Measurements from ENCODE around the gene NPHP4.

NPHP4 gene

DNA sequence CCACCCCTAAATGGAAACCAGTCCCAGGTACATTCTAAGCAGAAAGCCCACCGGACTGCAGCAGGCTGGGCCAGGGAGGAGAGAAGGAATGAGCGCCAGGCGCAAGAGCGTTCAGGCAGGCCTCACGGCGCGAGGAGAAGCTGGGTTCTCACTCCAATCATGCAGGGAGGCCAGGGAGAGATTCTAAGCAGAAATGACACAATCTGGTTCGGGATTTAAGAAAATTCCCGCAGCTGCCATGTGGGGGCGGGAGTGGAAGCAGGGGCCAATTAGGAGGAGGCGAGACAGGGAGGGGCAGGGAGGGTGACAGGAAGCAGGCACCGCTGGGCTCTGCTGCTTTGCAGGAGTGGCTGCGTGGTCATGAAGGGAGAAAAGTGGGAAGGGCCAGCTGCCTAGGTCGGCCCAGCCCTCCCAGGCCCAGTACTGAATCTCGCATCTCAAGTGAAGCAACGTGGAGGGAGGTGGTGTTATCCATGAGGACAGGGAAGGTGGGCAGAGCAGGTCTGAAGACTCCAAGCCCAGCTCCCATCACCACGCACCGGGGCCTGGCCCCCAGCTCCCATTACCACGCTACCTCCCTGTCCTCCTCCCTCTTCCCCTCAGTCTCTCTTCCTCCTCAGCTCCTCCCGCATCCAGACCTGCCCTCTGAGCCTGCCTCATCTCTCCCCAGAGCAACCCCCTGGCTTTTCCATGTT, 11.8 kb downstream of the NPHP4 start:
- Histone ChIP-seq H3K23ac (ENCODE audit: low read length) (no peak overlapping the region), H3K36me3 (ENCODE audit: control insufficient read depth, insufficient read depth, low read length) (peaks cover 1% of the 10 kb centered on the region), H2BK120ac (ENCODE audit: low read depth, low read length) (no peak overlapping the region), H3K9ac (ENCODE audit: low read length) (peak overlapping the region; percentile 67), H2BK15ac (replicated peaks; ENCODE audit: low read depth) (no peak overlapping the region), H4K8ac (ENCODE audit: low read depth, low read length) (no peak overlapping the region), H3K27me3 (ENCODE audit: insufficient read depth, low read length, poor library complexity) (no peaks in the 10 kb centered on the region), H3K79me1 (ENCODE audit: low read length) (no peaks in the 10 kb centered on the region), H4K5ac (ENCODE audit: low read length) (peak overlapping the region; percentile 62), H2AK5ac (ENCODE audit: low read length) (no peak overlapping the region), H3K18ac (ENCODE audit: low read length) (no peak overlapping the region), H3K4me2 (ENCODE audit: low read length) (peak overlapping the region; percentile 43), H3K27ac (ENCODE audit: low read depth, low read length) (no peak overlapping the region), H3K4ac (ENCODE audit: low read depth, low read length) (no peak overlapping the region), H3K79me2 (ENCODE audit: control insufficient read depth, insufficient read depth, low read length) (no peaks in the 10 kb centered on the region), H3K4me3 (ENCODE audit: low read length) (no peak overlapping the region), H3K4me1 (ENCODE audit: control insufficient read depth, low read depth, low read length) (peaks cover 7% of the 10 kb centered on the region), H2BK5ac (ENCODE audit: low read length) (peak overlapping the region; percentile 82), H3K56ac (ENCODE audit: low read length) (peak overlapping the region; percentile 86)
- no CpG with 5 or more reads among the region's 20 CpGs for WGBS (ENCODE audit: extremely low coverage, insufficient coverage, low lambda C conversion rate)
- peak; percentile 97 for DNase-seq

DNA sequence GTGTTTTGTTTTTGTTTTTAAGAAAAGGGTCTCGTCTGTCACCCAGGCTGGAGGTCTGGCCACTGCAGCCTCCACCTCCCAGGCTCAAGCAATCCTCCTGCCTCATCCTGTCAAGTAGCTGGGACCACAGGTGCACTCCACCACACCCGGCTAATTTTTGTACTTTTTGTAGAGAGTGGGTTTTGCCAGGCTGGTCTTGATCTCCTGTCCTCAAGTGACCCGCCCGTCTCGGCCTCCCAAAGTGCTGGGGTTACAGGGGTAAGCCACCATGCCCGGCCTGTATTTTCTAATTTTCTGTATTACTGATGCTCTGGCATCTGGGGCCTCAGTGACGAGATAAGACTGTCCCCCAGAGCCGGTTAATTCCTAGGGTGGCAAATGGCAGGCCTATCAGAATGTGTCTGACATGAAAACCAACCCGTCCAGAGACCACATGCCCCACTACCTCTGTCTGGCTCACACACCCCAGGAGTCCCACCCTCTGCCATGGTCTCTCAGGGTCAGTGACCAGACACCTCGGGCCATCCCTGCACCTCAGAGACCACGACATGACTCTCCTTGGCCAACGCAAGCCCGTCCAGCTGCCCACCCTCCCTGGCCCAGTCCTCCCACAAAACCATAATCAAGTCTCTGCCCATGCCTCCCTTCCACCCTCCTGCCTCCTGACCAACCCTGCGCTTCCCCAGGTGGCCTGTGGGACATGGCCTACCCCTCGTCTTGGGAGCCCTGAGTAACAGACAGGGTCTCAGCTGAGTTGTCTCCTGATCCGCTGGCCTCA, 12.5 kb downstream of the NPHP4 start:
- peak overlapping the region; percentile 86 for H3K56ac ChIP-seq (ENCODE audit: low read length)
- no peaks in the 10 kb centered on the region for H3K27me3 ChIP-seq (ENCODE audit: insufficient read depth, low read length, poor library complexity)
- no peak overlapping the region for H4K8ac ChIP-seq (ENCODE audit: low read depth, low read length)
- H2BK5ac ChIP-seq (ENCODE audit: low read length), result peak overlapping the region; percentile 82
- H3K9ac ChIP-seq (ENCODE audit: low read length), result peak overlapping the region; percentile 67
- H3K79me1 ChIP-seq (ENCODE audit: low read length), result no peaks in the 10 kb centered on the region
- no peak overlapping the region for H3K23ac ChIP-seq (ENCODE audit: low read length)
- H3K4me1 ChIP-seq (ENCODE audit: control insufficient read depth, low read depth, low read length), result peaks cover 7% of the 10 kb centered on the region
- H3K36me3 ChIP-seq (ENCODE audit: control insufficient read depth, insufficient read depth, low read length), result peaks cover 1% of the 10 kb centered on the region
- no peak overlapping the region for H3K27ac ChIP-seq (ENCODE audit: low read depth, low read length)
- H3K4me3 ChIP-seq (ENCODE audit: low read length), result no peak overlapping the region
- no peak overlapping the region for H2BK15ac ChIP-seq (replicated peaks; ENCODE audit: low read depth)
- no peak overlapping the region for H2AK5ac ChIP-seq (ENCODE audit: low read length)
- H2BK120ac ChIP-seq (ENCODE audit: low read depth, low read length), result no peak overlapping the region
- H3K4ac ChIP-seq (ENCODE audit: low read depth, low read length), result no peak overlapping the region
- no CpG with 5 or more reads among the region's 16 CpGs for WGBS (ENCODE audit: extremely low coverage, insufficient coverage, low lambda C conversion rate)
- no peak overlapping the region for H3K4me2 ChIP-seq (ENCODE audit: low read length)
- H4K5ac ChIP-seq (ENCODE audit: low read length), result no peak overlapping the region
- H3K79me2 ChIP-seq (ENCODE audit: control insufficient read depth, insufficient read depth, low read length), result no peaks in the 10 kb centered on the region
- DNase-seq, result no peak
- no peak overlapping the region for H3K18ac ChIP-seq (ENCODE audit: low read length)

DNA sequence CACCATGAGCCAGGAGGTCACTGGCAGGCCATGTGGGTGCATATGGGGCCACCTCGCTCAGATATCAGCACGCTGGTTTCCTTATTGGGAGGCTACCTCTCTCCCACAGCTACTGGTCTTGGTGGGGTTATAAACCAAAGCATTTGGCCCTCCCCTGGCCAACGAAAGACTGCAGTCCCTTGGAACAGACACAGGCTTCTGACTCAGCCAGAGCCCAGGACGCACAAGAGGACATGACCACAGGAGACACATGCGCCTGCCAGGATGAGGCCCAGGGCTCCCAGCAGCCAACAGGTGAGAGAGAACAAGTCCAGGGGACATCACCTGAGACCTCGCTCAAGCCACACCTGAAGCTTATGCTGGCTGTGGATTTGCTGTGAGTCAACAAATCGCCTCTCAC, 13.8 kb downstream of the NPHP4 start:
- no CpG with 5 or more reads among the region's 7 CpGs for WGBS (ENCODE audit: extremely low coverage, insufficient coverage, low lambda C conversion rate)
- no peak overlapping the region for H2BK15ac ChIP-seq (replicated peaks; ENCODE audit: low read depth)
- H2AK5ac ChIP-seq (ENCODE audit: low read length), result no peak overlapping the region
- H3K4me2 ChIP-seq (ENCODE audit: low read length), result no peak overlapping the region
- no peaks in the 10 kb centered on the region for H3K79me2 ChIP-seq (ENCODE audit: control insufficient read depth, insufficient read depth, low read length)
- H4K8ac ChIP-seq (ENCODE audit: low read depth, low read length), result no peak overlapping the region
- no peak overlapping the region for H3K56ac ChIP-seq (ENCODE audit: low read length)
- H3K27me3 ChIP-seq (ENCODE audit: insufficient read depth, low read length, poor library complexity), result no peaks in the 10 kb centered on the region
- no peak overlapping the region for H3K9ac ChIP-seq (ENCODE audit: low read length)
- no peak overlapping the region for H3K4ac ChIP-seq (ENCODE audit: low read depth, low read length)
- no peak overlapping the region for H2BK5ac ChIP-seq (ENCODE audit: low read length)
- no peak overlapping the region for H4K5ac ChIP-seq (ENCODE audit: low read length)
- H3K4me1 ChIP-seq (ENCODE audit: control insufficient read depth, low read depth, low read length), result peaks cover 7% of the 10 kb centered on the region
- DNase-seq, result peak; percentile 8
- H3K27ac ChIP-seq (ENCODE audit: low read depth, low read length), result no peak overlapping the region
- no peak overlapping the region for H3K4me3 ChIP-seq (ENCODE audit: low read length)
- no peaks in the 10 kb centered on the region for H3K79me1 ChIP-seq (ENCODE audit: low read length)
- H3K36me3 ChIP-seq (ENCODE audit: control insufficient read depth, insufficient read depth, low read length), result peaks cover 1% of the 10 kb centered on the region
- H2BK120ac ChIP-seq (ENCODE audit: low read depth, low read length), result no peak overlapping the region
- no peak overlapping the region for H3K23ac ChIP-seq (ENCODE audit: low read length)
- H3K18ac ChIP-seq (ENCODE audit: low read length), result no peak overlapping the region

DNA sequence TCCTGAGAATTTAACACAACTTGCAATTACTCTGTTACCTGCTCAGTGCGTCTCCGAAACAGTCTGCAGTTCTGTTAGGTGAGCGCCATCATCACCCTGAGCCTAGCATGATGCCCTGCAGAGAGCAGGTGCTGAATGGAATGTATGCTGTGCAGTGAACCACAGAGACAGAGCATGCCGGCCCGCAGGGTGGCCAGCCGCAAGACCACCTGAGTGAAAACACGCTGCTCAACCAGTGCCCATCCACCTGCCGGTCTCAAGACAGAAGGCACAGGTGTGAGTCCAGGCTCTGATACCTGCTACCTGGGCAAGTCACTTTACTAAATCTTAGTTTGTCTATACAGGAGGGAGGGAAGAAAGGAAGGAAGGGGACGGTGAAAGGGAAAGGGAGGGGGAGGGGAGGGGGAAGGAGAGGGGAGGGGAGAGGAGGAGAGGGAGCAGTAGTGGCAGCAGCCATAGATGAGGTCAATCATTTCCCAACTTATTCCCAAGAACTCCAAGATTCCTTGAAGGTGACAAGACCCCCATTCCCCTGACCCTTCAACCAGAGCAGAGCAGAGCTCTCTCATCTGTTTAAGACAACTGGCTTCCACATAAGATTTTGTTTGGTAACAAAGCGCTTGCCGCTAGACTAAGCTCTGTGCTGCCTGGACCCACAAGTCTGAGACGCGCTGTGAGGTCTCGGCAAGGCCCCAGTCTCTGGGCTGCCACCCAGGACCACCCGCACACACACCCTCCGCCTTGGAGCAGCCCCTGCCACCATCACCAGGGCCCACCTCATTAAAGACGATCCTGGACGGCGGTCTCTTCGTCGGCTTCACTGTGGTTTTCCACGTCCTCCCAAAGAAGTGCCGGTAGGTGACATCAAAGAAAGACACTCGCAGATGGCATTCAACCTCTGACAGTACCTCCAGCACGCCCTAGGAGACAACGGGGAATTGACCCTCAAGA, 14.5 kb downstream of the NPHP4 start:
- H2BK120ac ChIP-seq (ENCODE audit: low read depth, low read length), result no peak overlapping the region
- peak; percentile 9 for DNase-seq
- H3K27me3 ChIP-seq (ENCODE audit: insufficient read depth, low read length, poor library complexity), result no peaks in the 10 kb centered on the region
- H2AK5ac ChIP-seq (ENCODE audit: low read length), result no peak overlapping the region
- no peaks in the 10 kb centered on the region for H3K79me1 ChIP-seq (ENCODE audit: low read length)
- no CpG with 5 or more reads among the region's 26 CpGs for WGBS (ENCODE audit: extremely low coverage, insufficient coverage, low lambda C conversion rate)
- no peak overlapping the region for H3K23ac ChIP-seq (ENCODE audit: low read length)
- no peak overlapping the region for H3K56ac ChIP-seq (ENCODE audit: low read length)
- no peak overlapping the region for H3K4me3 ChIP-seq (ENCODE audit: low read length)
- no peak overlapping the region for H3K4me2 ChIP-seq (ENCODE audit: low read length)
- no peak overlapping the region for H4K5ac ChIP-seq (ENCODE audit: low read length)
- H3K4ac ChIP-seq (ENCODE audit: low read depth, low read length), result no peak overlapping the region
- peaks cover 1% of the 10 kb centered on the region for H3K36me3 ChIP-seq (ENCODE audit: control insufficient read depth, insufficient read depth, low read length)
- H3K4me1 ChIP-seq (ENCODE audit: control insufficient read depth, low read depth, low read length), result peaks cover 7% of the 10 kb centered on the region
- no peak overlapping the region for H3K9ac ChIP-seq (ENCODE audit: low read length)
- H3K79me2 ChIP-seq (ENCODE audit: control insufficient read depth, insufficient read depth, low read length), result no peaks in the 10 kb centered on the region
- H4K8ac ChIP-seq (ENCODE audit: low read depth, low read length), result no peak overlapping the region
- H3K18ac ChIP-seq (ENCODE audit: low read length), result no peak overlapping the region
- H3K27ac ChIP-seq (ENCODE audit: low read depth, low read length), result no peak overlapping the region
- no peak overlapping the region for H2BK5ac ChIP-seq (ENCODE audit: low read length)
- no peak overlapping the region for H2BK15ac ChIP-seq (replicated peaks; ENCODE audit: low read depth)

- H2BK120ac ChIP-seq (ENCODE audit: low read depth, low read length), result no peak overlapping the region
- H2BK15ac ChIP-seq (replicated peaks; ENCODE audit: low read depth), result no peak overlapping the region
- H3K79me1 ChIP-seq (ENCODE audit: low read length), result no peaks in the 10 kb centered on the region
- WGBS (ENCODE audit: extremely low coverage, insufficient coverage, low lambda C conversion rate), result no CpG with 5 or more reads among the region's 25 CpGs
- H3K27ac ChIP-seq (ENCODE audit: low read depth, low read length), result no peak overlapping the region
- H2BK5ac ChIP-seq (ENCODE audit: low read length), result no peak overlapping the region
- no peaks in the 10 kb centered on the region for H3K79me2 ChIP-seq (ENCODE audit: control insufficient read depth, insufficient read depth, low read length)
- H2AK5ac ChIP-seq (ENCODE audit: low read length), result no peak overlapping the region
- DNase-seq, result no peak
- no peaks in the 10 kb centered on the region for H3K27me3 ChIP-seq (ENCODE audit: insufficient read depth, low read length, poor library complexity)
- H3K9ac ChIP-seq (ENCODE audit: low read length), result no peak overlapping the region
- peaks cover 7% of the 10 kb centered on the region for H3K4me1 ChIP-seq (ENCODE audit: control insufficient read depth, low read depth, low read length)
- no peak overlapping the region for H3K4me2 ChIP-seq (ENCODE audit: low read length)
- no peak overlapping the region for H3K23ac ChIP-seq (ENCODE audit: low read length)
- no peak overlapping the region for H4K5ac ChIP-seq (ENCODE audit: low read length)
- H3K18ac ChIP-seq (ENCODE audit: low read length), result no peak overlapping the region
- H3K4ac ChIP-seq (ENCODE audit: low read depth, low read length), result no peak overlapping the region
- no peak overlapping the region for H3K56ac ChIP-seq (ENCODE audit: low read length)
- H4K8ac ChIP-seq (ENCODE audit: low read depth, low read length), result no peak overlapping the region
- no peak overlapping the region for H3K4me3 ChIP-seq (ENCODE audit: low read length)
- H3K36me3 ChIP-seq (ENCODE audit: control insufficient read depth, insufficient read depth, low read length), result peaks cover 1% of the 10 kb centered on the region
These were observed 15.3 kb downstream of the NPHP4 start for GRCh38 chr1:5976726-5977493.
